MM.1S (cell line): ENCODE data around the gene TINAG.

Experiments
- DNase-seq: peaks from one replicate; pipeline ENCODE4 v3.0.0-alpha.2; 2015
- H2AFZ ChIP-seq: fragments of 300-600 bp; sonication (generic); 2 replicates; pipeline ENCODE4 v1.6.0; 2016; ENCODE audit warnings: antibody characterized with exemption, low read length
- H3F3A ChIP-seq: fragments of 300-600 bp; sonication (generic); 2 replicates; pipeline ENCODE4 v1.6.1; 2016; ENCODE audit warnings: mild to moderate bottlenecking, antibody characterized with exemption, low read length, moderate library complexity, mixed read lengths; ENCODE audit not compliant: insufficient read depth
- H3K27ac ChIP-seq: fragments of 300-600 bp; sonication (generic); 2 replicates; pipeline ENCODE4 v1.5.1; 2016; ENCODE audit warnings: mild to moderate bottlenecking, low read length
- H3K27me3 ChIP-seq: fragments of 300-600 bp; sonication (generic); replicated peaks from 2 replicates; pipeline ENCODE4 v1.6.0; 2016; ENCODE audit warnings: low read length; ENCODE audit not compliant: insufficient read depth
- H3K36me3 ChIP-seq: fragments of 300-600 bp; sonication (generic); replicated peaks from 2 replicates; pipeline ENCODE4 v1.6.1; 2016; ENCODE audit warnings: mild to moderate bottlenecking, low read length, mixed read lengths; ENCODE audit not compliant: insufficient read depth
- H3K4me1 ChIP-seq: fragments of 300-600 bp; sonication (generic); 2 replicates; pipeline ENCODE4 v1.6.1; 2016; ENCODE audit warnings: low read length, mixed read lengths
- H3K4me2 ChIP-seq: fragments of 300-600 bp; sonication (generic); 2 replicates; pipeline ENCODE4 v1.6.0; 2016; ENCODE audit warnings: low read depth, low read length
- H3K4me3 ChIP-seq: fragments of 300-600 bp; sonication (generic); 2 replicates; pipeline ENCODE4 v1.5.1; 2016; ENCODE audit warnings: low read length, mixed read lengths
- H3K79me2 ChIP-seq: fragments of 300-600 bp; sonication (generic); 2 replicates; pipeline ENCODE4 v1.6.1; 2016; ENCODE audit warnings: mixed run types, low read length, mixed read lengths
- H3K9ac ChIP-seq: fragments of 300-600 bp; sonication (generic); 2 replicates; pipeline ENCODE4 v1.6.1; 2016; ENCODE audit warnings: low read length, mixed read lengths
- H3K9me2 ChIP-seq: fragments of 300-600 bp; sonication (generic); replicated peaks from 2 replicates; pipeline ENCODE4 v1.6.1; 2016; ENCODE audit warnings: mild to moderate bottlenecking, low read length, mixed read lengths; ENCODE audit not compliant: insufficient read depth
- H3K9me3 ChIP-seq: fragments of 300-600 bp; sonication (generic); replicated peaks from 2 replicates; pipeline ENCODE4 v1.6.1; 2016; ENCODE audit warnings: mild to moderate bottlenecking, low read length, mixed read lengths; ENCODE audit not compliant: insufficient read depth
- H4K20me1 ChIP-seq: fragments of 300-600 bp; sonication (generic); 2 replicates; pipeline ENCODE4 v1.6.1; 2016; ENCODE audit warnings: mild to moderate bottlenecking, low read length, moderate library complexity, mixed read lengths; ENCODE audit not compliant: insufficient read depth
- EZH2 ChIP-seq: fragments of 300-600 bp; sonication (generic); optimal IDR thresholded peaks from 2 replicates; pipeline ENCODE3; 2017; ENCODE audit warnings: low read depth, mild to moderate bottlenecking, antibody characterized with exemption, low read length, mixed read lengths
- EZH2phosphoT487 ChIP-seq: fragments of 300-600 bp; sonication (generic); IDR thresholded peaks from 2 replicates; pipeline ENCODE4 v1.6.1; 2018; ENCODE audit warnings: antibody characterized with exemption, low read length
- TF ChIP-seq, protein P1 (sequence below): fragments of 300-600 bp; sonication (generic); IDR thresholded peaks from 2 replicates; pipeline ENCODE4 v1.5.1; 2016; ENCODE audit warnings: antibody characterized with exemption, low read length, mixed read lengths

The TINAG gene

DNA sequence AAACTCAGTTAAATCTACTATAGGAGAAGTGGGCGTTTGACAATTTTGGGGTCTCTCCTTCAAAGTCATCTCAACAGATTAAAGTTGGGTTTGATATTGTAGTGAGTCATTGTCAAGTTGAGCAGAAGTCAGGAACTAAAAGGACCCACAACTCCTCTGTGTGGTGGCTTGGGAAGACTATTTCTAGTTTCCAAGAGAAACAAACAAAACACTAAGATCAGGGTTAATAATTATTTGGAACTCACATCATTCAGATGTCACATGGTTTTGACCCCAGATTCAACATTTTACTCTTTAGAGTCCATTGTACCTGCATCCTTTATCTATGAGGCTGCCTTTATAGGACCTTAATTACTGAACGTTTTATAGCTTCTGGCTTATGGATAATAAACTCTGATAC is 45.3 kb upstream of the TINAG start:
- Histone ChIP-seq H3K27me3 (no peaks in the 10 kb centered on the region), H3K9ac (no peak overlapping the region), H3K36me3 (no peaks in the 10 kb centered on the region), H3K4me1 (no peaks in the 10 kb centered on the region), H3K9me2 (no peaks in the 10 kb centered on the region), H3F3A (no peaks in the 10 kb centered on the region), H3K27ac (no peak overlapping the region), H3K9me3 (no peaks in the 10 kb centered on the region), H4K20me1 (no peaks in the 10 kb centered on the region), H3K4me2 (no peak overlapping the region), H3K79me2 (no peaks in the 10 kb centered on the region), H2AFZ (no peak overlapping the region), H3K4me3 (no peak overlapping the region)
- TF ChIP-seq, protein P1, sequence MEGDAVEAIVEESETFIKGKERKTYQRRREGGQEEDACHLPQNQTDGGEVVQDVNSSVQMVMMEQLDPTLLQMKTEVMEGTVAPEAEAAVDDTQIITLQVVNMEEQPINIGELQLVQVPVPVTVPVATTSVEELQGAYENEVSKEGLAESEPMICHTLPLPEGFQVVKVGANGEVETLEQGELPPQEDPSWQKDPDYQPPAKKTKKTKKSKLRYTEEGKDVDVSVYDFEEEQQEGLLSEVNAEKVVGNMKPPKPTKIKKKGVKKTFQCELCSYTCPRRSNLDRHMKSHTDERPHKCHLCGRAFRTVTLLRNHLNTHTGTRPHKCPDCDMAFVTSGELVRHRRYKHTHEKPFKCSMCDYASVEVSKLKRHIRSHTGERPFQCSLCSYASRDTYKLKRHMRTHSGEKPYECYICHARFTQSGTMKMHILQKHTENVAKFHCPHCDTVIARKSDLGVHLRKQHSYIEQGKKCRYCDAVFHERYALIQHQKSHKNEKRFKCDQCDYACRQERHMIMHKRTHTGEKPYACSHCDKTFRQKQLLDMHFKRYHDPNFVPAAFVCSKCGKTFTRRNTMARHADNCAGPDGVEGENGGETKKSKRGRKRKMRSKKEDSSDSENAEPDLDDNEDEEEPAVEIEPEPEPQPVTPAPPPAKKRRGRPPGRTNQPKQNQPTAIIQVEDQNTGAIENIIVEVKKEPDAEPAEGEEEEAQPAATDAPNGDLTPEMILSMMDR = no peak
- TF ChIP-seq EZH2 (no peak), EZH2phosphoT487 (no peak)
- DNase-seq = no peak

DNA sequence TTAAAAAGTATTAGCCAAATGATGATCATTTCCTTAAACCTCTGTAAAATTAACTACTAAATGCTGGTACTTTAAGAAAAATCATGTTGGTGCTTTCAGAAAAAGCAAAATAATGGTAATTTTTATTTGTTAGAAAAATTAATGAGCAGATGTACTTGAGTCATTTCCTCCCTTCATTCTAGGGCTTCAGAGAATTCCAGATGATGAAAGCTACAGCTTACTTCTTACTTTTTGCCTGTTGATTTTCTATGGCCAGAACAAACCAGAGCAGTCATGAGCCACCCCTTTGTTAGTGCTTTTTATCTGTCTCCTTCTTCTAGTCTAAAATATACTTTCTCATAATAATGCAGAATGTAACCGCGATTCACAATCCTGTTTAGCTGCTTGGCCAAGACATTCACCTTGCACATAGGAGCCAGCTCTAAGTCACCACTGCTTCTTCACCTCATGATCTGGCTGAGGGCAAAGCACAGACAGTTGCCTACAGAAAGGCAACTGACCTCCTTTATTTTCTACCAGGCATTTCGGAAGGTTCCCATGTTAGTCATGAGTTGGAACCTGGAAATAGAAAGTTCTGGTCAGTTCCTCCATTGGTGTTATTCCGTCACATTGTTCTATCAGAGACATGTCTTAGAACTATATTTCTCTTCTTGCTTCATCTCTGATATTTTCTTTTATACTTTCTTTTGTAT is 43.5 kb upstream of the TINAG start:
- Histone ChIP-seq H3K79me2 (no peaks in the 10 kb centered on the region), H3K4me2 (no peak overlapping the region), H3K9ac (no peak overlapping the region), H3K36me3 (no peaks in the 10 kb centered on the region), H3K4me3 (no peak overlapping the region), H3K9me2 (no peaks in the 10 kb centered on the region), H3K27me3 (no peaks in the 10 kb centered on the region), H4K20me1 (no peaks in the 10 kb centered on the region), H3K9me3 (no peaks in the 10 kb centered on the region), H3K27ac (no peak overlapping the region), H3F3A (no peaks in the 10 kb centered on the region), H3K4me1 (no peaks in the 10 kb centered on the region), H2AFZ (no peak overlapping the region)
- TF ChIP-seq, protein P1 = no peak
- TF ChIP-seq EZH2 (no peak), EZH2phosphoT487 (no peak)
- no peak for DNase-seq

DNA sequence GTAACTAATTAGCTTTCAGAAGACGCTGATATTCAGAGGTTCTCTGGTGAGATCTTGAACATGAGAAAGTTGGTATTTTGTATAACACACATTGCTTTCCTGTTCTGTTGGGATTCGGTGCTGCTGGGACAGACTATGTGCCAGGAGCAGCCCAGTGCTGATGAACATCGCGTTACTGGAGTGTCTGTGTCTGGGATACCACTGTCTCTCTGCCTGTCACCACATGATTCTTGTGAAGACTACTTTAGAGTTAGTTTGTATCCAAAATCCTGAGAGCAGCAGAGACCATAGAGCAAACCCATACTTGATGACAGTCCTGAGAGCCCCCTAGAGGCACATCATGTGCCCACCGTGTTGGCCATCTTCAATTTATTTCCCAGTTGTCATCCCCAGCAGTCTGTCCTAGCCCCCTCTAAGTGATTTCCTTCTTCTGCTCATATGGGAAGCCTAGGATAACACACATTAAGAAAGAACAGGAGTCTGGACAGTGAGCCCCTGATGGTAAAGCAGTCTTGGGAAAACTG is 41.8 kb upstream of the TINAG start:
- Histone ChIP-seq H3K4me2 (no peak overlapping the region), H3K36me3 (no peaks in the 10 kb centered on the region), H3F3A (no peaks in the 10 kb centered on the region), H3K4me1 (no peaks in the 10 kb centered on the region), H3K79me2 (no peaks in the 10 kb centered on the region), H3K9ac (no peak overlapping the region), H3K27ac (no peak overlapping the region), H4K20me1 (no peaks in the 10 kb centered on the region), H3K4me3 (no peak overlapping the region), H3K27me3 (no peaks in the 10 kb centered on the region), H2AFZ (no peak overlapping the region), H3K9me2 (no peaks in the 10 kb centered on the region), H3K9me3 (no peaks in the 10 kb centered on the region)
- DNase-seq = no peak
- TF ChIP-seq, protein P1 = no peak
- no peak for TF ChIP-seq EZH2phosphoT487
- TF ChIP-seq EZH2 = no peak
